ENCODE data around the gene XG.
"Not testable (repeated sequence)": the region's sequence is repeated elsewhere in the genome, so short reads cannot be mapped to it uniquely, and the experiment has no call there.

The XG gene, protein sequence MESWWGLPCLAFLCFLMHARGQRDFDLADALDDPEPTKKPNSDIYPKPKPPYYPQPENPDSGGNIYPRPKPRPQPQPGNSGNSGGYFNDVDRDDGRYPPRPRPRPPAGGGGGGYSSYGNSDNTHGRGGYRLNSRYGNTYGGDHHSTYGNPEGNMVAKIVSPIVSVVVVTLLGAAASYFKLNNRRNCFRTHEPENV

DNA sequence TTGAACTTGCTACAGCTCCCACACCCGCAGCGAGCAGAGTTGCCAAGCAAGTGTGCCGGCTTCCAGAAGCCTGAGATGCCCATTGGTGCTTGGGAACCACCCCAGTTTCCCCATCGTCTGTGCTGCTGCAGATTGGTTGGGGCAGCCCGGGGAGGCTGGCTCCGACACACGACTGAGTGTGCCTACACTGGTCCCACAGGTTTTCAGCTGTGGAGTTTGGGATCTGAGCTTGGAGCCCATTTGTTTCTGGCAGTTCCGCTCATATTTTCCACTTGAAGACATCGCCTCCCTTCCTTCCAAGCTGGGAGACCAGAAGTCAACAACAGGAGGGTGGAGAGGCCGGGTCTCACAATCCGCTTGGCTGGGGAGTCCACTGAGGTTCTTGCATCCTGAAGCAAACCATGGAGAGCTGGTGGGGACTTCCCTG lies at the start of gene XG:
TSS of gene XG (plus strand) at position 167 of the 427 bp plus-strand sequence. CDS start at position 402, 235 bp downstream.
- H3K27me3 ChIP-seq (ENCODE audit: control insufficient read depth in 1 of 2, insufficient read depth in 2 of 2, low read length in 2 of 2); H3K4me1 ChIP-seq (ENCODE audit: control insufficient read depth, insufficient read depth, low read length); H3K9ac ChIP-seq (ENCODE audit: low read length in 2 of 2); H3K4me3 ChIP-seq (ENCODE audit: low read length in 2 of 2); H3K36me3 ChIP-seq (ENCODE audit: control insufficient read depth in 2 of 2, insufficient read depth in 2 of 2, low read length in 2 of 2); H3K9me3 ChIP-seq (ENCODE audit: control insufficient read depth in 2 of 2, low read length in 2 of 2); H3K27ac ChIP-seq (ENCODE audit: low read length): not testable (repeated sequence)

DNA sequence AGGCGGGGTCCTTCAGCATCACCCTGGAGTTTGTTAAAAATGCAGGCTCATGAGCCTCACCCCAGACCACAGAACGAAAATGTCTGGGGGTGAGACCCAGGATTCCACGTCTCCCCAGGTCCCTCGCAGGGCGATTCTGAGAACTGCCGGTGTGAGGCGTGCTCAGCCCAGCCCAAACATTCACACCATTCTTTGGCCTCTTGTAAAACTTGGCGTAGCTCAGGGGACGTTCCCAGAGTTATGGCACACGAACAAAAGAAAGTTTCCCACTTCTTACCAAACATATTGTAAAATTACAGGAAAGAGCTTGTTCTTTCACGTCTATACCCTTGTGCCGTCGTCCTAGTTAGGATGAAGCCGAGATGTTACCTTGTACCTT lies 47.9 kb upstream of the XG start:
- H3K27ac ChIP-seq (ENCODE audit: low read length), result peak overlapping the region; percentile 6

DNA sequence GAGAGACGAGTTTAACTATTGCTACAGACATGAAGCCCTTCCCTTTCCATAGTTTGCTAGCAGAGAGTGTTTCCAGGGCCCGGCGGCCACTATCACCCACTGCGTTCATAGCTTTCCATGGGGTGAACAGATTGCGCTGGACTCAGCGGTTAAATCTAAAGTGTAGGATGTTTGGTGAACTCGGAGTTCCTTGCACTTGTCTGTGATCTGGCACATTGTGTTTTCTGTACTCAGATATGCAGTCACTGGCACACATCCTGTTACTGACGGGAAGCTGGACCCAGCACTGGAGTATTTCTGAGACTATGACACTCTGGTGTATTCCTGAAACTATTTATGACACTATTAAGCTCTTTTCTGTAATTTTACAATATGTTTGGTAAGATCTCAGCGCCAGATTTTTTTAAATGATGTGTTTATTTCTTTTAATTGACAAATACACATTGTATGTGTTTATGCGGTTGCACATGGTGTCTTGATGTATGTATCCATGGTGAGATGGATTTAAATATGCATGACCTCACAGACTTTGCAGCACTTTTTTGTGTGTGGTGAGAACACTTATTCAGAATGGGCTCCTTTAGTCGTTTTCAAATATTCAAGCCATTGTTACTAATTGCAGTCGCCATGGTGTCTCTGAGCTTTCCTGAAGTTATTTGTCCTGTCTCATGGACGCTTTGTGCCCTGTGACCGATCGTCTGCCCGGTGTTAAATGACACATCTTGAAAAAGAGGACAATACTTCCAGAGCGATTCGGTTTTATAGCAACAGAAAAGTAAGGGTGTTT lies 46.6 kb upstream of the XG start:
- Histone ChIP-seq H3K4me3 (ENCODE audit: low read length in 2 of 2) (peak overlapping the region in 1 of 2 donors; percentile 35), H3K36me3 (ENCODE audit: control insufficient read depth in 2 of 2, insufficient read depth in 2 of 2, low read length in 2 of 2) (peaks cover 2 to 7% of the 10 kb centered on the region in 2 donors), H3K9ac (ENCODE audit: low read length in 2 of 2) (peak overlapping the region in 1 of 2 donors; percentile 52), H3K27me3 (ENCODE audit: control insufficient read depth in 1 of 2, insufficient read depth in 2 of 2, low read length in 2 of 2) (no peaks in the 10 kb centered on the region), H3K4me1 (ENCODE audit: control insufficient read depth, insufficient read depth, low read length) (peaks cover 76% of the 10 kb centered on the region), H3K27ac (ENCODE audit: low read length) (peak overlapping the region; percentile 18), H3K9me3 (ENCODE audit: control insufficient read depth in 2 of 2, low read length in 2 of 2) (no peaks in the 10 kb centered on the region)

More for the DNA sequence above, 47.9 kb upstream of the XG start:
- no peaks in the 10 kb centered on the region for H3K9me3 ChIP-seq (ENCODE audit: control insufficient read depth in 2 of 2, low read length in 2 of 2)
- H3K36me3 ChIP-seq (ENCODE audit: control insufficient read depth in 2 of 2, insufficient read depth in 2 of 2, low read length in 2 of 2), result peaks cover 4 to 5% of the 10 kb centered on the region in 2 donors
- H3K4me3 ChIP-seq (ENCODE audit: low read length in 2 of 2), result peak overlapping the region in 1 of 2 donors; percentile 35
- peak overlapping the region; percentile 13 to 61 for H3K9ac ChIP-seq (ENCODE audit: low read length in 2 of 2)
- peaks cover 68% of the 10 kb centered on the region for H3K4me1 ChIP-seq (ENCODE audit: control insufficient read depth, insufficient read depth, low read length)
- H3K27me3 ChIP-seq (ENCODE audit: control insufficient read depth in 1 of 2, insufficient read depth in 2 of 2, low read length in 2 of 2), result no peaks in the 10 kb centered on the region

DNA sequence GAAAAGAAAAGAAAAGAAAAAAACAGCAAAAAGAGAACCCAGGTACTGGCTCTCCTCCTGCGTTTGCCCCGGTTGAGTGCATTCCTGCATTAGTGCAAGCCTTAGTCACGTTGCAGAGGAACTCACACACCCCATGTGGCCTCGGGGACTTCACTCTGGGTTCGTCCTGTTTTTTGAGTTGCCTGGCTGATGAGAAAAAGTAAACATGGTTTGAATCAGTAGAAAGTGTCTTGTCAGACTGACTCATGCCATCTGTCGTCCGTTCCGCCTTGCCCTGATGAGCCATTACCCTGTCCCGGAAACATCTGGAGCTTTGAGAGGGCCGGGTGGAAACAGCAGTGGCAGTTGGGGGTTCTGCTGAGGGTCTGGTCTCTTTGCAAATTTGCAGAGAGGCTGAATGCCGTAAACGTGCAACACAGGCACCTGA lies 44.5 kb upstream of the XG start:
- Histone ChIP-seq H3K9ac (ENCODE audit: low read length in 2 of 2) (peak overlapping the region in 1 of 2 donors; percentile 3), H3K9me3 (ENCODE audit: control insufficient read depth in 2 of 2, low read length in 2 of 2) (no peaks in the 10 kb centered on the region), H3K4me1 (ENCODE audit: control insufficient read depth, insufficient read depth, low read length) (peaks cover 63% of the 10 kb centered on the region), H3K36me3 (ENCODE audit: control insufficient read depth in 2 of 2, insufficient read depth in 2 of 2, low read length in 2 of 2) (peaks cover 1 to 6% of the 10 kb centered on the region in 2 donors), H3K27ac (ENCODE audit: low read length) (no peak overlapping the region), H3K27me3 (ENCODE audit: control insufficient read depth in 1 of 2, insufficient read depth in 2 of 2, low read length in 2 of 2) (no peaks in the 10 kb centered on the region), H3K4me3 (ENCODE audit: low read length in 2 of 2) (peak overlapping the region; percentile 29 to 35)

DNA sequence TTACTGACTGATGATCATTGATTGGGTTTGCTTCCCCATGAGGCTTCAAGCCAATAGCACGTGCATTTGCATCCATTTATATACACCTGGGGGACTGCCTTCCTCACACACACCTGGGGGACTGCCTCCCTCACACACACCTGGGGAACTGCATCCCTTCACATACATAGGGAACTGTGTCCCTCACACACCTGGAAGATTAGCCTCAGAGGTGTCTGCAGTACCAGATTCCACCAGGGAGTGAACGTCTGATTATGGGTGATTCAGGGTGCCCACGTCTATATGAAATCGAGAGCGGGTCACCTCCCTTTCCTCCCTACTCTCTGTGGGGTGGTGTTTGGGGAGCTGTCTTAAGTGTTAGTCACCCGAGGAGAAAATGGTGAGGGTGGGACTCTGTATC lies 43.8 kb upstream of the XG start:
- no peak overlapping the region for H3K27ac ChIP-seq (ENCODE audit: low read length)
- H3K4me1 ChIP-seq (ENCODE audit: control insufficient read depth, insufficient read depth, low read length), result peaks cover 59% of the 10 kb centered on the region
- H3K27me3 ChIP-seq (ENCODE audit: control insufficient read depth in 1 of 2, insufficient read depth in 2 of 2, low read length in 2 of 2), result no peaks in the 10 kb centered on the region
- no peaks in the 10 kb centered on the region for H3K9me3 ChIP-seq (ENCODE audit: control insufficient read depth in 2 of 2, low read length in 2 of 2)
- H3K36me3 ChIP-seq (ENCODE audit: control insufficient read depth in 2 of 2, insufficient read depth in 2 of 2, low read length in 2 of 2), result peaks cover 8 to 11% of the 10 kb centered on the region in 2 donors
- peak overlapping the region; percentile 15 to 29 for H3K4me3 ChIP-seq (ENCODE audit: low read length in 2 of 2)
- H3K9ac ChIP-seq (ENCODE audit: low read length in 2 of 2), result peak overlapping the region in 1 of 2 donors; percentile 3

DNA sequence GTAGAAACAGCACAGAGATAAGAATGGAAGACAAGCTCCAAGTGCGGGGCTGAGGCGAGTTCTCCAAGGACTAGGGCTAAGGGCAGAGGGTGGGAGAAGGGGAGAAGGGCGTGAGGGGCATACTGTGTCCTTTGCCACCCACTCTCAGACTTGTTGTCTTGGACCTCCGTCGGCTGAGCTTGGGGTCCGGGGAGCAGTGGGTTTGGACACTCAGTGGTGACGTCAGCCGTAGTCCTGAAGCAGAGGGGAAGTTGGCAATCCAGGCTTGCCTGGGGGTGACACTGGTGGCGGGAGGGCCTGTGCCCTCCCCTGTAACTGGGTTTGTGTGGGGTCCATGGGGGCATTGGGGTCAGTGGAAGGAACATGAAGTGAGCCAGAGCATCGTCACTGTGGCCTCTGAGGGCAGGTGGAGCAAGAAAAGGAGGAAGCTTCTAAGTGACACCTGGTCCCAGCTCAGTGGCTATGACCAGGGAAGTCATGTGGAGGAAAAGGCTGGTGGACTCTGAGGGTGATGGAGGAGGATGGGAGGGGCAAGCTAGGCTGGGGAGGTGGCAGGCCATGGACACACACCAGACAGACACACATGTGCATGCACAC lies 43.1 kb upstream of the XG start:
- H3K36me3 ChIP-seq (ENCODE audit: control insufficient read depth in 2 of 2, insufficient read depth in 2 of 2, low read length in 2 of 2), result peaks cover 13 to 15% of the 10 kb centered on the region in 2 donors
- H3K4me3 ChIP-seq (ENCODE audit: low read length in 2 of 2), result no peak overlapping the region
- H3K9me3 ChIP-seq (ENCODE audit: control insufficient read depth in 2 of 2, low read length in 2 of 2), result no peaks in the 10 kb centered on the region
- H3K27ac ChIP-seq (ENCODE audit: low read length), result no peak overlapping the region
- H3K4me1 ChIP-seq (ENCODE audit: control insufficient read depth, insufficient read depth, low read length), result peaks cover 53% of the 10 kb centered on the region
- H3K27me3 ChIP-seq (ENCODE audit: control insufficient read depth in 1 of 2, insufficient read depth in 2 of 2, low read length in 2 of 2), result no peaks in the 10 kb centered on the region
- no peak overlapping the region for H3K9ac ChIP-seq (ENCODE audit: low read length in 2 of 2)

DNA sequence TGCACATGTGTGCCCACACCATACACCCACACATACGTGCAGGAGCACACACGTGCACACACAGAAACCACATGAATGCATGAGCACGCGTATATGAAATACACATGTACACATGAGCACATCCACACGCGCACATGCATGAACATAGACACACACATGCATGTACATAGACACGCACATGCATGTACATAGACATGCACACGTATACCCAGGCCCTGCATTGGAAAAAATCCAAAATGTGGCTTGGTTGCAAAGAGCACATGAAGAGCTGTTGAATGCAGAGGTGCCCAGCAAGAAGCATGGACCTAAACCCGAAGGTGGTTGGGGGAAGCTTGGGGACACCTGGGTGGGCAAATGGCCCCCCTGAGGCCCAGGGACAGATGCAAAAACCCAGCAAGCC lies 42.3 kb upstream of the XG start:
- peaks cover 45% of the 10 kb centered on the region for H3K4me1 ChIP-seq (ENCODE audit: control insufficient read depth, insufficient read depth, low read length)
- H3K4me3 ChIP-seq (ENCODE audit: low read length in 2 of 2), result peak overlapping the region; percentile 44 to 49
- peaks cover 13 to 16% of the 10 kb centered on the region in 2 donors for H3K36me3 ChIP-seq (ENCODE audit: control insufficient read depth in 2 of 2, insufficient read depth in 2 of 2, low read length in 2 of 2)
- no peaks in the 10 kb centered on the region for H3K9me3 ChIP-seq (ENCODE audit: control insufficient read depth in 2 of 2, low read length in 2 of 2)
- H3K27me3 ChIP-seq (ENCODE audit: control insufficient read depth in 1 of 2, insufficient read depth in 2 of 2, low read length in 2 of 2), result no peaks in the 10 kb centered on the region
- no peak overlapping the region for H3K27ac ChIP-seq (ENCODE audit: low read length)
- H3K9ac ChIP-seq (ENCODE audit: low read length in 2 of 2), result peak overlapping the region in 1 of 2 donors; percentile 55

DNA sequence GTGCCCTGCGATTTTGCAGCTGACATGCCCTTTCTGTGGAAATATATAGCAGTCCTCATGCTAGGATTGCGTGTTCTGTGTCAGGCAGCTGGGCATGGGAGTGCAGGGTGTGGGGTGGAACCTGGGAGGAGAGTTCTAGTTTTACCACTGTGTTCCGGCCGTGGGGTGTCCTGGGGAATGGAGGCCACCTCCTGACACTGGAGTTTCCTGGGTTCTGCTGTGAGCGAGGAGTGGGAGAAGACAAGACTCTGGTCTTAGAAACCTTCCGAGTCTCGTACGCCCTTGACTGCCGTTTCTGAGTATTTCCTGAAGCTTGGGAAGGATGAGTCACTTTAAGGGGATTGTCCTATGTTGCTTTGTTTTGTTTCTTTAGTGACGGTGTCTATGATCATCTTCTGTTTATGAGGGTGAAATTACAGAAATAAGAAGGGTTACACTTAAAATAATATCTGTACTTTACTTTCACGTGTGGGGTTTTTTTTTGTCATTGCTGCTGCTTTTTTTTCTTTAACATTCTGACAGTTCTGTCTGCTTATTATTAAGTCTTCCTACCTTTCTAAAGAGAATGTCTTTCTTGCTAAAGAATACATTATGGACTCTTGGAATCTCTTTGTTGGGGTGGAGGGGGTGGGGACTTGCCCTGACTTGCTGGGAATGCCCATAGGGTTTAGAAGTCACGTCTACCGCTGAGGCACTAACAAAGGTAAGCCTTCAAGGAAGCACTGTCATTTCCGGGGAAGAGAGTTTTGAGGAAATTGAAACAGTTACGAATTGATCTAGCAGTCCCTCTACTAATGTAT lies 41.6 kb upstream of the XG start:
- Histone ChIP-seq H3K36me3 (ENCODE audit: control insufficient read depth in 2 of 2, insufficient read depth in 2 of 2, low read length in 2 of 2) (peaks cover 16 to 22% of the 10 kb centered on the region in 2 donors), H3K4me3 (ENCODE audit: low read length in 2 of 2) (peak overlapping the region; percentile 44 to 49), H3K9ac (ENCODE audit: low read length in 2 of 2) (peak overlapping the region in 1 of 2 donors; percentile 55)

DNA sequence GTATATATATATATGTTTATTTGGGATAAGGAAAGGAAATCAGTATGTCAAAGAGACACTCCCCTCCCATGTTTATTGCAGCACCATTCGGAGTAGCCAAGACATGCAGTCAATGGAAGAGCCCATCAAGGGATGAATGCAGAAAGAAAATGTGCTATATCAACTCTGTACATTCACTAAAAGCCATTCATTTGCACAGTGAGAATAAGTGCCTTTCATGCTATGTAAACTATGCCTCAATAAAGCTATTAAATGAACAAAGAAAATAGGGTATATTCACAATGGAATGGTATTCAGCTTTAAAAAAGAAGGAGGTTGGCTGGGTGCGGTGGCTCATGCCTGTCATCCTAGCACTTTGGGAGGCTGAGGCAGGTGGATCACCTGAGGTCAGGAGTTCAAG lies 40.4 kb upstream of the XG start:
- H3K27ac ChIP-seq (ENCODE audit: low read length), result no peak overlapping the region

More for the DNA sequence above, 41.6 kb upstream of the XG start:
- Histone ChIP-seq H3K27me3 (ENCODE audit: control insufficient read depth in 1 of 2, insufficient read depth in 2 of 2, low read length in 2 of 2) (no peaks in the 10 kb centered on the region), H3K4me1 (ENCODE audit: control insufficient read depth, insufficient read depth, low read length) (peaks cover 40% of the 10 kb centered on the region), H3K27ac (ENCODE audit: low read length) (peak overlapping the region; percentile 18), H3K9me3 (ENCODE audit: control insufficient read depth in 2 of 2, low read length in 2 of 2) (no peaks in the 10 kb centered on the region)

DNA sequence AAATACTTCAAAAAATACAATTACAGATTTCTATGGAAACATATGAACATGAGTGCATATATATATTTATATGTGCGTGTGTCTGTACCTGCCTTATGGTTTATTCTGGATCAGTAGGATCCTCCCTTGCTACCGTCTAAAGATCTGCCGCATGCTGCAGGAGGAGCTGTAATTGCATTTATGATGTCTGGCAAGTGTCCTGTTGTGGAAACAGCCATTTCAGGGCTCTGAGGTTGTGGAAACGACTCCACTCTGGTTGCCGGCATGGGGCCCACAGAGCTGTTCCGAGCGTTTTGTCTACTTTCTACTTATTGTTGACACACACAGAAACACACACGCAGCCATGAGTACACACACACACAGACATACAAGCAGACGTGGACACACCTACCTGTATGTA lies 39.4 kb upstream of the XG start:
- peaks cover 28% of the 10 kb centered on the region for H3K4me1 ChIP-seq (ENCODE audit: control insufficient read depth, insufficient read depth, low read length)
- no peak overlapping the region for H3K27ac ChIP-seq (ENCODE audit: low read length)
- H3K27me3 ChIP-seq (ENCODE audit: control insufficient read depth in 1 of 2, insufficient read depth in 2 of 2, low read length in 2 of 2), result no peaks in the 10 kb centered on the region
- no peaks in the 10 kb centered on the region for H3K9me3 ChIP-seq (ENCODE audit: control insufficient read depth in 2 of 2, low read length in 2 of 2)
- H3K36me3 ChIP-seq (ENCODE audit: control insufficient read depth in 2 of 2, insufficient read depth in 2 of 2, low read length in 2 of 2), result peaks cover 23 to 29% of the 10 kb centered on the region in 2 donors
- H3K9ac ChIP-seq (ENCODE audit: low read length in 2 of 2), result no peak overlapping the region
- no peak overlapping the region for H3K4me3 ChIP-seq (ENCODE audit: low read length in 2 of 2)

More for the DNA sequence above, 40.4 kb upstream of the XG start:
- Histone ChIP-seq H3K4me3 (ENCODE audit: low read length in 2 of 2) (no peak overlapping the region), H3K9ac (ENCODE audit: low read length in 2 of 2) (no peak overlapping the region), H3K9me3 (ENCODE audit: control insufficient read depth in 2 of 2, low read length in 2 of 2) (no peaks in the 10 kb centered on the region), H3K4me1 (ENCODE audit: control insufficient read depth, insufficient read depth, low read length) (peaks cover 37% of the 10 kb centered on the region), H3K27me3 (ENCODE audit: control insufficient read depth in 1 of 2, insufficient read depth in 2 of 2, low read length in 2 of 2) (no peaks in the 10 kb centered on the region), H3K36me3 (ENCODE audit: control insufficient read depth in 2 of 2, insufficient read depth in 2 of 2, low read length in 2 of 2) (peaks cover 18 to 27% of the 10 kb centered on the region in 2 donors)
